PC-3 (cell line): ENCODE data around the gene MLN.

Source experiments
- EZH2 ChIP-seq: fragments of 300-600 bp; sonication (generic); IDR thresholded peaks from one replicate; pipeline ENCODE4 v1.6.1; 2017; ENCODE audit warnings: antibody characterized with exemption, mild to moderate bottlenecking, low read length; ENCODE audit not compliant: unreplicated experiment
- TF ChIP-seq, protein P1 (sequence below): fragments of 300-600 bp; sonication (generic); conservative IDR thresholded peaks from 2 replicates; pipeline ENCODE4 v1.5.1; 2017; ENCODE audit warnings: antibody characterized with exemption, low read depth, mild to moderate bottlenecking, low read length

DNA sequence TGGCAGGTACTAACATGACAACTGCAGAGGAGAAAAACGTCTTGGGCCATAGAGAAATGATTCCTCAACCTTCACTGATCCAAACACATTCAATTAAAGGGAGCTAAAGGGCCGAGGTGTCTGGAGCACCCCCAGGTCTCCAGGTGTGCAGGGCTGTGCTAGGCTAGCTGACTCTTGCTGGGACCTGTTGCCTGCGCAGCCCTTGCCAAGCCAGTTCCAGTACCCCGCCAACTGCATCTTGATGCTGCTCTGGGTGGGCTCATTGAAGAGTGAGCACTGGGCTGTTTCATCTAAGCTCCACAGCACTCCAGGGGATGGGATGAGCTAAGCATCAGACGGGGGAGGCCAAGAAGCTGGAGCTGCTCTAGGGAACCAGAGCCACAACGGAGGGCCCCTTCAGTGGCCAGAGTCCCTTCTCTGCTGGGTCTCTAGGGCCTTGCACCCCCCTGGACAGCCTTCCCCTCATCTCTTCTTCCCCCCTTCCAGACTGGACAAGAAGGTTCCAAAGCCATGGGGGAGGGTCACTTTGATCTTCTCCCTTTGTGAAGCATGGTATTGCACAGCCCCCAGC, 30.8 kb downstream of the MLN start:
- TF ChIP-seq, protein P1, sequence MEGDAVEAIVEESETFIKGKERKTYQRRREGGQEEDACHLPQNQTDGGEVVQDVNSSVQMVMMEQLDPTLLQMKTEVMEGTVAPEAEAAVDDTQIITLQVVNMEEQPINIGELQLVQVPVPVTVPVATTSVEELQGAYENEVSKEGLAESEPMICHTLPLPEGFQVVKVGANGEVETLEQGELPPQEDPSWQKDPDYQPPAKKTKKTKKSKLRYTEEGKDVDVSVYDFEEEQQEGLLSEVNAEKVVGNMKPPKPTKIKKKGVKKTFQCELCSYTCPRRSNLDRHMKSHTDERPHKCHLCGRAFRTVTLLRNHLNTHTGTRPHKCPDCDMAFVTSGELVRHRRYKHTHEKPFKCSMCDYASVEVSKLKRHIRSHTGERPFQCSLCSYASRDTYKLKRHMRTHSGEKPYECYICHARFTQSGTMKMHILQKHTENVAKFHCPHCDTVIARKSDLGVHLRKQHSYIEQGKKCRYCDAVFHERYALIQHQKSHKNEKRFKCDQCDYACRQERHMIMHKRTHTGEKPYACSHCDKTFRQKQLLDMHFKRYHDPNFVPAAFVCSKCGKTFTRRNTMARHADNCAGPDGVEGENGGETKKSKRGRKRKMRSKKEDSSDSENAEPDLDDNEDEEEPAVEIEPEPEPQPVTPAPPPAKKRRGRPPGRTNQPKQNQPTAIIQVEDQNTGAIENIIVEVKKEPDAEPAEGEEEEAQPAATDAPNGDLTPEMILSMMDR: no peak
- TF ChIP-seq EZH2: no peak
